Activated naive CD4-positive, alpha-beta T cell treated with anti-CD3 and anti-CD28 coated beads, Interleukin-2, amount 10 ng/mL, durations not matched to agents 7 days and 5 days (primary cell): ENCODE measurements around the gene GAREM1.
A peak's percentile ranks its signal among the peaks of the same experiment; 100 is the strongest.
"Not testable (repeated sequence)": the region's sequence is repeated elsewhere in the genome, so short reads cannot be mapped to it uniquely, and the experiment has no call there.

ENCODE experiments used
- CTCF ChIA-PET: fragments of 350-600 bp; sonication (Branson Sonifier 250); formaldehyde crosslinking; loops from one replicate; lab custom pipeline; 2021; ENCODE audit warnings: antibody characterized with exemption; lab: Charles Lee
- DNase-seq: peaks from one replicate; pipeline ENCODE4 v3.0.0-alpha.2; 2020
- H3K27ac Mint-ChIP-seq: one replicate; pipeline ENCODE4 v1.8.0; 2021; ENCODE audit warnings: mild to moderate bottlenecking, moderate library complexity, mixed read lengths
- H3K27me3 Mint-ChIP-seq: one replicate; pipeline ENCODE4 v1.8.0; 2021; ENCODE audit warnings: mild to moderate bottlenecking, mixed read lengths
- H3K36me3 Mint-ChIP-seq: one replicate; pipeline ENCODE4 v1.8.0; 2021; ENCODE audit warnings: mixed read lengths
- H3K4me1 Mint-ChIP-seq: one replicate; pipeline ENCODE4 v1.8.0; 2021; ENCODE audit warnings: mixed read lengths
- H3K4me3 Mint-ChIP-seq: one replicate; pipeline ENCODE4 v1.8.0; 2021; ENCODE audit warnings: mild to moderate bottlenecking, moderate library complexity, mixed read lengths
- H3K9me3 Mint-ChIP-seq: one replicate; pipeline ENCODE4 v1.8.0; 2021; ENCODE audit warnings: mixed read lengths

The GAREM1 gene

GRCh38 chr18:32302806-32303205 lies 167.9 kb downstream of the GAREM1 start:
- CTCF ChIA-PET, result interaction anchor here (0.8 kb wide), 1 partner anchor 13 kb away, joined by 4 read pairs; no protein-coding TSS in a partner anchor
- Mint-ChIP-seq H3K4me3 (no peak overlapping the region), H3K9me3 (no peaks in the 10 kb centered on the region), H3K27ac (no peak overlapping the region), H3K4me1 (no peaks in the 10 kb centered on the region), H3K36me3 (no peaks in the 10 kb centered on the region), H3K27me3 (no peaks in the 10 kb centered on the region)
- no peak for DNase-seq

- CTCF ChIA-PET, result no interaction called here
- no peak overlapping the region for H3K27ac Mint-ChIP-seq
- H3K27me3 Mint-ChIP-seq, result no peaks in the 10 kb centered on the region
- no peaks in the 10 kb centered on the region for H3K36me3 Mint-ChIP-seq
- no peaks in the 10 kb centered on the region for H3K4me1 Mint-ChIP-seq
- no peaks in the 10 kb centered on the region for H3K9me3 Mint-ChIP-seq
- no peak for DNase-seq
- H3K4me3 Mint-ChIP-seq, result no peak overlapping the region
Measured at GRCh38 chr18:32301976-32302743, 168.5 kb downstream of the GAREM1 start.

GRCh38 chr18:32301361-32301760 lies 169.3 kb downstream of the GAREM1 start:
- Mint-ChIP-seq H3K4me3 (no peak overlapping the region), H3K9me3 (no peaks in the 10 kb centered on the region), H3K27ac (no peak overlapping the region), H3K27me3 (no peaks in the 10 kb centered on the region), H3K4me1 (no peaks in the 10 kb centered on the region), H3K36me3 (no peaks in the 10 kb centered on the region)
- CTCF ChIA-PET, result no interaction called here
- no peak for DNase-seq

GRCh38 chr18:32300914-32301313 lies 169.8 kb downstream of the GAREM1 start:
- H3K27me3 Mint-ChIP-seq, result no peaks in the 10 kb centered on the region
- CTCF ChIA-PET, result interaction anchor here (1.3 kb wide), 1 partner anchor 12 kb away, joined by 3 read pairs; no protein-coding TSS in a partner anchor
- no peaks in the 10 kb centered on the region for H3K9me3 Mint-ChIP-seq
- no peak for DNase-seq
- H3K27ac Mint-ChIP-seq, result no peak overlapping the region
- no peaks in the 10 kb centered on the region for H3K36me3 Mint-ChIP-seq
- no peak overlapping the region for H3K4me3 Mint-ChIP-seq
- no peaks in the 10 kb centered on the region for H3K4me1 Mint-ChIP-seq

GRCh38 chr18:32299484-32299883 lies 171.2 kb downstream of the GAREM1 start:
- H3K27me3 Mint-ChIP-seq, result no peaks in the 10 kb centered on the region
- no peaks in the 10 kb centered on the region for H3K4me1 Mint-ChIP-seq
- H3K36me3 Mint-ChIP-seq, result no peaks in the 10 kb centered on the region
- CTCF ChIA-PET, result interaction anchor here (1.3 kb wide), 1 partner anchor 11 kb away, joined by 3 read pairs; no protein-coding TSS in a partner anchor
- DNase-seq, result no peak
- H3K9me3 Mint-ChIP-seq, result no peaks in the 10 kb centered on the region
- no peak overlapping the region for H3K4me3 Mint-ChIP-seq
- no peak overlapping the region for H3K27ac Mint-ChIP-seq

- DNase-seq, result no peak
- H3K36me3 Mint-ChIP-seq, result no peaks in the 10 kb centered on the region
- no peaks in the 10 kb centered on the region for H3K27me3 Mint-ChIP-seq
- CTCF ChIA-PET, result no interaction called here
- no peak overlapping the region for H3K4me3 Mint-ChIP-seq
- H3K9me3 Mint-ChIP-seq, result no peaks in the 10 kb centered on the region
- H3K4me1 Mint-ChIP-seq, result no peaks in the 10 kb centered on the region
- no peak overlapping the region for H3K27ac Mint-ChIP-seq
Measured at GRCh38 chr18:32298171-32298667, 172.5 kb downstream of the GAREM1 start.

- Mint-ChIP-seq H3K27ac (no peak overlapping the region), H3K4me3 (no peak overlapping the region), H3K9me3 (no peaks in the 10 kb centered on the region), H3K36me3 (no peaks in the 10 kb centered on the region), H3K27me3 (peaks cover 3% of the 10 kb centered on the region), H3K4me1 (no peaks in the 10 kb centered on the region)
- CTCF ChIA-PET, result no interaction called here
- DNase-seq, result no peak
Measured at GRCh38 chr18:32297579-32298170, 173.0 kb downstream of the GAREM1 start.

GRCh38 chr18:32296851-32297250 lies 173.8 kb downstream of the GAREM1 start:
- peaks cover 3% of the 10 kb centered on the region for H3K27me3 Mint-ChIP-seq
- no peaks in the 10 kb centered on the region for H3K9me3 Mint-ChIP-seq
- H3K4me1 Mint-ChIP-seq, result no peaks in the 10 kb centered on the region
- H3K36me3 Mint-ChIP-seq, result no peaks in the 10 kb centered on the region
- H3K27ac Mint-ChIP-seq, result no peak overlapping the region
- DNase-seq, result no peak
- H3K4me3 Mint-ChIP-seq, result no peak overlapping the region
- CTCF ChIA-PET, result no interaction called here

- CTCF ChIA-PET, result no interaction called here
- no peak overlapping the region for H3K4me3 Mint-ChIP-seq
- no peaks in the 10 kb centered on the region for H3K36me3 Mint-ChIP-seq
- H3K27ac Mint-ChIP-seq, result no peak overlapping the region
- H3K9me3 Mint-ChIP-seq, result no peaks in the 10 kb centered on the region
- H3K27me3 Mint-ChIP-seq, result peaks cover 3% of the 10 kb centered on the region
- no peak for DNase-seq
- H3K4me1 Mint-ChIP-seq, result no peaks in the 10 kb centered on the region
Measured at GRCh38 chr18:32295604-32296003, 175.1 kb downstream of the GAREM1 start.

- CTCF ChIA-PET, result no interaction called here
- Mint-ChIP-seq H3K27ac (no peak overlapping the region), H3K27me3 (peaks cover 7% of the 10 kb centered on the region), H3K36me3 (no peaks in the 10 kb centered on the region), H3K9me3 (no peaks in the 10 kb centered on the region), H3K4me1 (no peaks in the 10 kb centered on the region), H3K4me3 (no peak overlapping the region)
- DNase-seq, result no peak
Measured at GRCh38 chr18:32293107-32293506, 177.6 kb downstream of the GAREM1 start.

GRCh38 chr18:32291623-32292022 lies 179.1 kb downstream of the GAREM1 start:
- H3K36me3 Mint-ChIP-seq, DNase-seq, H3K4me3 Mint-ChIP-seq, CTCF ChIA-PET, H3K9me3 Mint-ChIP-seq, H3K4me1 Mint-ChIP-seq, H3K27ac Mint-ChIP-seq: not testable (repeated sequence)
- H3K27me3 Mint-ChIP-seq, result peaks cover 14% of the 10 kb centered on the region

GRCh38 chr18:32290810-32291209 lies 179.9 kb downstream of the GAREM1 start:
- no peaks in the 10 kb centered on the region for H3K36me3 Mint-ChIP-seq
- CTCF ChIA-PET, result interaction anchor here (1.8 to 2.3 kb wide), 2 partner anchors 180 to 261 kb away, joined by 8 to 13 read pairs; partner anchors contain the start of gene GAREM1

GRCh38 chr18:32289483-32290075 lies 181.1 kb downstream of the GAREM1 start:
- no peak overlapping the region for H3K27ac Mint-ChIP-seq
- CTCF ChIA-PET, result interaction anchor here (0.6 to 2.3 kb wide), 15 partner anchors 9 to 267 kb away, joined by 3 to 13 read pairs (median 4); partner anchors contain the start of gene GAREM1
- H3K4me1 Mint-ChIP-seq, result no peaks in the 10 kb centered on the region
- peaks cover 14% of the 10 kb centered on the region for H3K27me3 Mint-ChIP-seq
- H3K9me3 Mint-ChIP-seq, result no peaks in the 10 kb centered on the region
- peak; percentile 53 for DNase-seq
- H3K4me3 Mint-ChIP-seq, result no peak overlapping the region
- H3K36me3 Mint-ChIP-seq, result no peaks in the 10 kb centered on the region

More at GRCh38 chr18:32290810-32291209, 179.9 kb downstream of the GAREM1 start:
- Mint-ChIP-seq H3K9me3 (no peaks in the 10 kb centered on the region), H3K27ac (no peak overlapping the region), H3K4me1 (no peaks in the 10 kb centered on the region), H3K27me3 (peaks cover 14% of the 10 kb centered on the region), H3K4me3 (no peak overlapping the region)
- DNase-seq, result no peak

GRCh38 chr18:32287873-32288272 lies 182.8 kb downstream of the GAREM1 start:
- DNase-seq, result no peak

More at GRCh38 chr18:32287873-32288272, 182.8 kb downstream of the GAREM1 start:
- Mint-ChIP-seq H3K27ac (no peak overlapping the region), H3K9me3 (no peaks in the 10 kb centered on the region), H3K27me3 (peaks cover 13% of the 10 kb centered on the region), H3K4me3 (no peak overlapping the region), H3K4me1 (no peaks in the 10 kb centered on the region), H3K36me3 (no peaks in the 10 kb centered on the region)
- CTCF ChIA-PET, result interaction anchor here (1.9 kb wide), 1 partner anchor 16 kb away, joined by 9 read pairs; no protein-coding TSS in a partner anchor
